ENCODE results near the gene ULBP1. TPM values are rescaled to one million over a fixed set of nuclear protein-coding genes. Genes with fewer than 3 reads are reported as not detected.
"Not testable (repeated sequence)": the region's sequence is repeated elsewhere in the genome, so short reads cannot be mapped to it uniquely, and the experiment has no call there.

Gene ULBP1
- polyA plus RNA-seq, 1 experiment = 2.8 TPM

- no peak overlapping the region for H3K27ac ChIP-seq (ENCODE audit: low read depth, low read length)
- no peak for DNase-seq (ENCODE audit: low read depth, low spot score)
- peaks cover 46% of the 10 kb centered on the region for H3K27me3 ChIP-seq (ENCODE audit: control insufficient read depth, insufficient read depth, low read length)
- TF ChIP-seq CTCF (IDR thresholded peaks at IDR 0.05; ENCODE audit: low read depth, low read length) = no peak
- CTCF ChIA-PET = interaction anchor here (0.6 to 2.7 kb wide), 2 partner anchors 9 to 80 kb away, joined by 3 to 17 read pairs; no protein-coding TSS in a partner anchor
- H3K4me3 ChIP-seq (ENCODE audit: low read depth, low read length) = no peak overlapping the region
- POLR2A ChIA-PET = no interaction called here
- H3K9me3 ChIP-seq (ENCODE audit: control insufficient read depth, insufficient read depth, low read length) = no peaks in the 10 kb centered on the region
Observed at GRCh38 chr6:150008588-150008987, 44.8 kb downstream of the ULBP1 start.

GRCh38 chr6:150012846-150013784 lies 49.4 kb downstream of the ULBP1 start:
- DNase-seq (ENCODE audit: low read depth, low spot score); CTCF ChIA-PET; H3K9me3 ChIP-seq (ENCODE audit: control insufficient read depth, insufficient read depth, low read length); POLR2A ChIA-PET; H3K4me3 ChIP-seq (ENCODE audit: low read depth, low read length); H3K27ac ChIP-seq (ENCODE audit: low read depth, low read length): not testable (repeated sequence)
- peaks cover 67% of the 10 kb centered on the region for H3K27me3 ChIP-seq (ENCODE audit: control insufficient read depth, insufficient read depth, low read length)

GRCh38 chr6:150013785-150014622 lies 50.3 kb downstream of the ULBP1 start:
- POLR2A ChIA-PET; CTCF ChIA-PET; H3K27ac ChIP-seq (ENCODE audit: low read depth, low read length); DNase-seq (ENCODE audit: low read depth, low spot score); H3K4me3 ChIP-seq (ENCODE audit: low read depth, low read length); H3K9me3 ChIP-seq (ENCODE audit: control insufficient read depth, insufficient read depth, low read length): not testable (repeated sequence)
- H3K27me3 ChIP-seq (ENCODE audit: control insufficient read depth, insufficient read depth, low read length) = peaks cover 67% of the 10 kb centered on the region

- H3K27ac ChIP-seq (ENCODE audit: low read depth, low read length); CTCF ChIA-PET; POLR2A ChIA-PET; H3K4me3 ChIP-seq (ENCODE audit: low read depth, low read length); DNase-seq (ENCODE audit: low read depth, low spot score); H3K9me3 ChIP-seq (ENCODE audit: control insufficient read depth, insufficient read depth, low read length): not testable (repeated sequence)
- peaks cover 65% of the 10 kb centered on the region for H3K27me3 ChIP-seq (ENCODE audit: control insufficient read depth, insufficient read depth, low read length)
Observed at GRCh38 chr6:150014623-150015280, 51.0 kb downstream of the ULBP1 start.

- H3K27ac ChIP-seq (ENCODE audit: low read depth, low read length); POLR2A ChIA-PET; H3K4me3 ChIP-seq (ENCODE audit: low read depth, low read length); H3K9me3 ChIP-seq (ENCODE audit: control insufficient read depth, insufficient read depth, low read length); DNase-seq (ENCODE audit: low read depth, low spot score); CTCF ChIA-PET: not testable (repeated sequence)
- H3K27me3 ChIP-seq (ENCODE audit: control insufficient read depth, insufficient read depth, low read length) = peaks cover 58% of the 10 kb centered on the region
Observed at GRCh38 chr6:150015281-150016001, 51.7 kb downstream of the ULBP1 start.

- TF ChIP-seq CTCF (IDR thresholded peaks at IDR 0.05; ENCODE audit: low read depth, low read length) = peak; percentile 56
- Histone ChIP-seq H3K27me3 (ENCODE audit: control insufficient read depth, insufficient read depth, low read length) (peaks cover 57% of the 10 kb centered on the region), H3K9me3 (ENCODE audit: control insufficient read depth, insufficient read depth, low read length) (no peaks in the 10 kb centered on the region), H3K4me3 (ENCODE audit: low read depth, low read length) (no peak overlapping the region), H3K27ac (ENCODE audit: low read depth, low read length) (no peak overlapping the region)
- ChIA-PET POLR2A (interaction anchor here (0.6 kb wide), 1 partner anchor 180 kb away, joined by 3 read pairs; no protein-coding TSS in a partner anchor), CTCF (interaction anchor here (0.6 to 3.1 kb wide), 18 partner anchors 8 to 800 kb away, joined by 3 to 18 read pairs (median 4); partner anchors contain the start of genes RAET1L and ULBP3)
- peak; percentile 15 for DNase-seq (ENCODE audit: low read depth, low spot score)
Observed at GRCh38 chr6:150016324-150017185, 52.8 kb downstream of the ULBP1 start.

GRCh38 chr6:150017186-150017521 lies 53.4 kb downstream of the ULBP1 start:
- not testable (repeated sequence) for H3K27ac ChIP-seq (ENCODE audit: low read depth, low read length); H3K9me3 ChIP-seq (ENCODE audit: control insufficient read depth, insufficient read depth, low read length); DNase-seq (ENCODE audit: low read depth, low spot score); H3K4me3 ChIP-seq (ENCODE audit: low read depth, low read length)
- CTCF ChIA-PET = interaction anchor here (0.6 to 3.1 kb wide), 17 partner anchors 8 to 799 kb away, joined by 3 to 18 read pairs (median 4); partner anchors contain the start of genes RAET1L and ULBP3
- POLR2A ChIA-PET = interaction anchor here (0.6 kb wide), 1 partner anchor 181 kb away, joined by 3 read pairs; no protein-coding TSS in a partner anchor
- peaks cover 55% of the 10 kb centered on the region for H3K27me3 ChIP-seq (ENCODE audit: control insufficient read depth, insufficient read depth, low read length)
